Panc1 (cell line): ENCODE measurements around the gene DSCAM.

Source experiments
- SIN3A ChIP-seq: IDR thresholded peaks from 2 replicates; pipeline ENCODE4 v1.6.1; 2012; ENCODE audit warnings: low read depth, mild to moderate bottlenecking, low read length, moderate library complexity, borderline replicate concordance; ENCODE audit not compliant: insufficient read depth
- TCF7L2 ChIP-seq: IDR thresholded peaks from 2 replicates; pipeline ENCODE4 v1.6.1; 2011; ENCODE audit warnings: mild to moderate bottlenecking, low read depth, low read length, inconsistent platforms
- TF ChIP-seq, protein P1 (sequence below): fragments of 450-650 bp; IDR thresholded peaks from 2 replicates; pipeline ENCODE4 v1.5.1; 2017; ENCODE audit warnings: mild to moderate bottlenecking

DNA sequence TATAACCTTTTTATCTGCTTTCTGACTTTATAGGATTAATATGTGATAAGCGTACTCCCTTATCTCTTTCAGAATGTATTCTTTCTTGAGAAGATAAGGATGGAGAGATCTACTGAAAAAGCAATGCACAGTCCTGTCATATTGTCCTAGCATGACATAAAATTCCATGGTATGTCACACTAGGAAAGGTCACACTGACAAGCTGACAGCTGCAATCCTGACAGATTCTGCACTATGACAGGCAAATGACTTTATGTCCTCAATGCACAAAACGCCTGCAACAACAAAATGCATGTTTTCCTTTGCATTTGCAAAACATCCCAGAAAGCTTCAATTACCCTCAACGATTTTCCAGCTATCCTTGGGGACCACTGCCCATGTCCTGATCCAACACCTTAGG lies 393.8 kb downstream of the DSCAM start:
- TF ChIP-seq, protein P1, sequence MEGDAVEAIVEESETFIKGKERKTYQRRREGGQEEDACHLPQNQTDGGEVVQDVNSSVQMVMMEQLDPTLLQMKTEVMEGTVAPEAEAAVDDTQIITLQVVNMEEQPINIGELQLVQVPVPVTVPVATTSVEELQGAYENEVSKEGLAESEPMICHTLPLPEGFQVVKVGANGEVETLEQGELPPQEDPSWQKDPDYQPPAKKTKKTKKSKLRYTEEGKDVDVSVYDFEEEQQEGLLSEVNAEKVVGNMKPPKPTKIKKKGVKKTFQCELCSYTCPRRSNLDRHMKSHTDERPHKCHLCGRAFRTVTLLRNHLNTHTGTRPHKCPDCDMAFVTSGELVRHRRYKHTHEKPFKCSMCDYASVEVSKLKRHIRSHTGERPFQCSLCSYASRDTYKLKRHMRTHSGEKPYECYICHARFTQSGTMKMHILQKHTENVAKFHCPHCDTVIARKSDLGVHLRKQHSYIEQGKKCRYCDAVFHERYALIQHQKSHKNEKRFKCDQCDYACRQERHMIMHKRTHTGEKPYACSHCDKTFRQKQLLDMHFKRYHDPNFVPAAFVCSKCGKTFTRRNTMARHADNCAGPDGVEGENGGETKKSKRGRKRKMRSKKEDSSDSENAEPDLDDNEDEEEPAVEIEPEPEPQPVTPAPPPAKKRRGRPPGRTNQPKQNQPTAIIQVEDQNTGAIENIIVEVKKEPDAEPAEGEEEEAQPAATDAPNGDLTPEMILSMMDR, result no peak
- TF ChIP-seq SIN3A, result no peak
- TF ChIP-seq TCF7L2, result no peak
